NCI-H345 treated with DMSO at 0.1 percent for 48 hours (cell line): Measurements from ENCODE around the gene NRG3.

ENCODE experiments used
- DNase-seq: peaks from one replicate; lab custom pipeline; 2025; ENCODE audit not compliant: unreplicated experiment; lab: John Stamatoyannopoulos, UW

Gene NRG3

GRCh38 chr10:82462910-82463551, 588.0 kb downstream of the NRG3 start:
- DNase-seq = no peak

GRCh38 chr10:82463614-82464013, 588.6 kb downstream of the NRG3 start:
- peak; percentile 10 for DNase-seq

GRCh38 chr10:82464191-82464818, 589.3 kb downstream of the NRG3 start:
- no peak for DNase-seq

GRCh38 chr10:82464966-82465365, 590.0 kb downstream of the NRG3 start:
- DNase-seq = no peak

GRCh38 chr10:82468453-82468852, 593.5 kb downstream of the NRG3 start:
- DNase-seq = no peak

- DNase-seq = no peak
Measured at GRCh38 chr10:82472406-82473335, 597.7 kb downstream of the NRG3 start.

- DNase-seq = no peak
Measured at GRCh38 chr10:82477776-82478175, 602.8 kb downstream of the NRG3 start.

GRCh38 chr10:82492647-82493046, 617.7 kb downstream of the NRG3 start:
- no peak for DNase-seq

GRCh38 chr10:82496114-82496513, 621.1 kb downstream of the NRG3 start:
- no peak for DNase-seq

GRCh38 chr10:82497439-82497838, 622.4 kb downstream of the NRG3 start:
- DNase-seq = no peak

GRCh38 chr10:82498976-82499375, 624.0 kb downstream of the NRG3 start:
- DNase-seq = no peak

- no peak for DNase-seq
Measured at GRCh38 chr10:82505009-82505408, 630.0 kb downstream of the NRG3 start.

GRCh38 chr10:82506680-82507376, 631.8 kb downstream of the NRG3 start:
- no peak for DNase-seq

- no peak for DNase-seq
Measured at GRCh38 chr10:82515256-82515655, 640.3 kb downstream of the NRG3 start.

- DNase-seq = no peak
Measured at GRCh38 chr10:82529062-82529461, 654.1 kb downstream of the NRG3 start.

- DNase-seq = no peak
Measured at GRCh38 chr10:82535457-82535856, 660.5 kb downstream of the NRG3 start.

GRCh38 chr10:82536668-82537067, 661.7 kb downstream of the NRG3 start:
- no peak for DNase-seq

GRCh38 chr10:82538272-82538671, 663.3 kb downstream of the NRG3 start:
- no peak for DNase-seq

- DNase-seq = no peak
Measured at GRCh38 chr10:82543631-82544030, 668.6 kb downstream of the NRG3 start.

GRCh38 chr10:82544377-82544776, 669.4 kb downstream of the NRG3 start:
- DNase-seq = no peak

GRCh38 chr10:82551506-82551905, 676.5 kb downstream of the NRG3 start:
- no peak for DNase-seq
